ENCODE results near the gene SLC15A3. TPM values are rescaled to one million over a fixed set of nuclear protein-coding genes. Genes with fewer than 3 reads are reported as not detected.

SLC15A3 gene
- total and polyA plus RNA-seq, 2 experiments from 2014 or later: 14.2 to 15.8 TPM

GRCh38 chr11:60936467-60937143, 15.4 kb downstream of the SLC15A3 start (continued):
- TF ChIP-seq NANOG (IDR thresholded peaks at IDR 0.05; ENCODE audit: borderline replicate concordance) (no peak), EZH2 (IDR thresholded peaks at IDR 0.05; ENCODE audit: low read depth, unreplicated experiment) (no peak), ZNF114 (CRISPR knock-in tag; IDR thresholded peaks at IDR 0.05) (no peak), STAT1 (IDR thresholded peaks at IDR 0.05; ENCODE audit: unreplicated experiment) (no peak), CREB1 (CRISPR knock-in tag; IDR thresholded peaks at IDR 0.05; ENCODE audit: low read depth) (no peak), EZH2phosphoT487 (IDR thresholded peaks at IDR 0.05; ENCODE audit: unreplicated experiment) (no peak), ZNF462 (CRISPR knock-in tag; IDR thresholded peaks at IDR 0.05) (no peak), JUNB (IDR thresholded peaks at IDR 0.05; ENCODE audit: unreplicated experiment) (no peak)

- H3K4me1 Mint-ChIP-seq: peaks cover 14% of the 10 kb centered on the region; the same call in 2 of the 3 replicates
- 0 out of 2 replicates have a peak, but pooled peaks have one; percentile 18 for TF ChIP-seq POLR2AphosphoS5 (IDR thresholded peaks at IDR 0.05; ENCODE audit: low read depth)
- TF ChIP-seq ZNF114 (CRISPR knock-in tag; IDR thresholded peaks at IDR 0.05): no peak
- Histone ChIP-seq H3K4me1 (ENCODE audit: insufficient read depth) (no peaks in the 10 kb centered on the region), H3K36me3 (ENCODE audit: insufficient read depth) (0 out of 2 replicates have a peak, but pooled peaks cover 4% of the 10 kb centered on the region), H4K20me1 (replicated peaks; ENCODE audit: insufficient read depth) (peaks cover 2% of the 10 kb centered on the region; the same call in 1 of the 2 replicates), H3K9me2 (ENCODE audit: insufficient read depth) (no peaks in the 10 kb centered on the region), H3K79me2 (replicated peaks; ENCODE audit: insufficient read depth) (no peaks in the 10 kb centered on the region), H2AFZ (no peak overlapping the region), H3F3A (replicated peaks; ENCODE audit: low read depth) (no peaks in the 10 kb centered on the region), H3K4me2 (no peak overlapping the region), H3K27ac (ENCODE audit: low read depth) (no peak overlapping the region), H3K27me3 (ENCODE audit: insufficient read depth) (no peaks in the 10 kb centered on the region), H3K4me3 (no peak overlapping the region)
- H3K27me3 Mint-ChIP-seq (ENCODE audit: insufficient read depth, low read depth, poor library complexity): peaks cover 2% of the 10 kb centered on the region
- H3K27ac Mint-ChIP-seq: no peak overlapping the region; the same call in 1 of the 2 replicates
- H3K9me3 Mint-ChIP-seq: no peaks in the 10 kb centered on the region
- no peak for DNase-seq (ENCODE audit: low spot score)
- H3K36me3 Mint-ChIP-seq (ENCODE audit: low read depth): peaks cover 24% of the 10 kb centered on the region
- no peak overlapping the region for H3K4me3 Mint-ChIP-seq
- ATAC-seq: no peak
Observed at GRCh38 chr11:60935676-60936442, 16.1 kb downstream of the SLC15A3 start.
